Astrocyte (in vitro differentiated cells and primary cell): Measurements from ENCODE around the gene PRKAG2. TPM values are rescaled to one million over a fixed set of nuclear protein-coding genes. Genes with fewer than 3 reads are reported as not detected.

Experiments used
- DNase-seq: peaks from one replicate; pipeline ENCODE4 v3.0.0-alpha.2; 2010; ENCODE audit warnings: low read depth
- FAIRE-seq: peaks from 2 replicates; lab custom pipeline; 2011; peaks lifted over from hg19 to GRCh38; lab: Jason Lieb, UNC
- H2AFZ ChIP-seq: 2 replicates; pipeline ENCODE4 v1.6.0; 2012; ENCODE audit warnings: low read depth, low read length, inconsistent platforms
- H3K27ac ChIP-seq: 2 replicates; pipeline ENCODE4 v1.5.1; 2011; ENCODE audit warnings: low read depth, low read length, inconsistent platforms
- H3K27me3 ChIP-seq: 2 replicates; pipeline ENCODE4 v1.6.0; 2011; ENCODE audit warnings: low read length, inconsistent platforms; ENCODE audit not compliant: insufficient read depth
- H3K36me3 ChIP-seq: 2 replicates; pipeline ENCODE4 v1.5.1; 2011; ENCODE audit warnings: low read length, inconsistent platforms; ENCODE audit not compliant: insufficient read depth
- H3K4me1 ChIP-seq: 2 replicates; pipeline ENCODE4 v1.5.1; 2011; ENCODE audit warnings: low read length, inconsistent platforms; ENCODE audit not compliant: insufficient read depth
- H3K4me2 ChIP-seq: 2 replicates; pipeline ENCODE4 v1.6.0; 2012; ENCODE audit warnings: low read length, inconsistent platforms
- H3K4me3 ChIP-seq: 2 replicates; pipeline ENCODE4 v1.5.1; 2011; ENCODE audit warnings: low read depth, mild to moderate bottlenecking, low read length, inconsistent platforms; ENCODE audit not compliant: insufficient read depth
- H3K79me2 ChIP-seq: 2 replicates; pipeline ENCODE4 v1.6.0; 2012; ENCODE audit warnings: mild to moderate bottlenecking, low read length, inconsistent platforms; ENCODE audit not compliant: insufficient read depth
- H3K9ac ChIP-seq: 2 replicates; pipeline ENCODE4 v1.6.0; 2012; ENCODE audit warnings: mild to moderate bottlenecking, low read length, inconsistent platforms
- H3K9me3 ChIP-seq: 2 replicates; pipeline ENCODE4 v1.5.1; 2012; ENCODE audit warnings: low read depth, mild to moderate bottlenecking, low read length, inconsistent platforms; ENCODE audit not compliant: insufficient read depth
- H4K20me1 ChIP-seq: 2 replicates; pipeline ENCODE4 v1.6.0; 2012; ENCODE audit warnings: low read length, inconsistent platforms; ENCODE audit not compliant: insufficient read depth
- H3K27ac Mint-ChIP-seq: one replicate; pipeline ENCODE4 v1.8.0; 2021; ENCODE audit warnings: mild to moderate bottlenecking, mixed read lengths; ENCODE audit not compliant: unreplicated experiment
- H3K27me3 Mint-ChIP-seq: one replicate; pipeline ENCODE4 v1.8.0; 2021; ENCODE audit warnings: low read depth, mixed read lengths; ENCODE audit not compliant: unreplicated experiment
- H3K36me3 Mint-ChIP-seq: one replicate; pipeline ENCODE4 v1.8.0; 2021; ENCODE audit warnings: low read depth, mixed read lengths; ENCODE audit not compliant: unreplicated experiment
- H3K4me1 Mint-ChIP-seq: one replicate; pipeline ENCODE4 v1.8.0; 2021; ENCODE audit warnings: low read depth, mixed read lengths; ENCODE audit not compliant: unreplicated experiment
- H3K4me3 Mint-ChIP-seq: one replicate; pipeline ENCODE4 v1.8.0; 2021; ENCODE audit warnings: mild to moderate bottlenecking, moderate library complexity, mixed read lengths; ENCODE audit not compliant: unreplicated experiment
- H3K9me3 Mint-ChIP-seq: one replicate; pipeline ENCODE4 v1.8.0; 2021; ENCODE audit warnings: mild to moderate bottlenecking, mixed read lengths; ENCODE audit not compliant: unreplicated experiment
- CTCF ChIP-seq: IDR thresholded peaks from 2 replicates; pipeline ENCODE4 v1.5.1; 2011; ENCODE audit warnings: low read depth, mild to moderate bottlenecking, inconsistent platforms, low read length, moderate library complexity; ENCODE audit not compliant: insufficient read depth
- EZH2 ChIP-seq: IDR thresholded peaks from 2 replicates; pipeline ENCODE4 v1.6.1; 2012; ENCODE audit warnings: mild to moderate bottlenecking, low read length, inconsistent platforms; ENCODE audit not compliant: insufficient read depth
- total RNA-seq: library from RNA; stranded (reverse); gene quantifications from 2 replicates; pipeline ENCODE4 v1.2.1, GENCODE V29; 2021

PRKAG2 gene
- total RNA-seq, 1 donor from 2014 or later = 40.7 TPM

GRCh38 chr7:151524845-151525244 is 352.1 kb downstream of the PRKAG2 start:
- Histone ChIP-seq H4K20me1 (no peaks in the 10 kb centered on the region), H2AFZ (no peak overlapping the region), H3K4me1 (peaks cover 6% of the 10 kb centered on the region), H3K4me2 (no peak overlapping the region), H3K4me3 (no peak overlapping the region), H3K79me2 (no peaks in the 10 kb centered on the region), H3K9me3 (no peaks in the 10 kb centered on the region), H3K9ac (no peak overlapping the region), H3K36me3 (no peaks in the 10 kb centered on the region), H3K27me3 (no peaks in the 10 kb centered on the region), H3K27ac (no peak overlapping the region)
- Mint-ChIP-seq H3K27ac (no peak overlapping the region), H3K9me3 (peaks cover 2% of the 10 kb centered on the region), H3K36me3 (no peaks in the 10 kb centered on the region), H3K27me3 (no peaks in the 10 kb centered on the region), H3K4me1 (no peaks in the 10 kb centered on the region), H3K4me3 (no peak overlapping the region)
- FAIRE-seq (no peak), DNase-seq (no peak)
- TF ChIP-seq EZH2 = no peak
- no peak for TF ChIP-seq CTCF

DNA sequence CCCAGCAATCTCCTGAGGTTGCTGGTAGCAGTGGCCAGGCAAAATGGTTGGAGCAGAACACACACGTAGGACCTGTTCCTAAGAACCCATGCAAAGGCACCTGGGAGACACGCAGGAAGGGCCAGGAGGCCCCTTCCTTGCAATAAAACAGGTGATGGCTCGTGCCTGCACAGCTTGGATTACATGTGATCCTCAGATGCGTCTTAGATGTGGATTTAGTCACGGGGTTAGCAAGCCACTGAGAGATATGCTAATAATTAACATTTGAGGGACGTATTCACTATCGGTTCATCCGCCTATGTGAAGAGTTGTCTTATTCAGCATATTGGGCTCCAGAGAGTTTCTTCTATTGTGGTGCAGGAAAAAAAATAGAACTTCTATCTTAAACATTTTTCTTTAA is 352.6 kb downstream of the PRKAG2 start:
- Histone ChIP-seq H3K36me3 (no peaks in the 10 kb centered on the region), H4K20me1 (no peaks in the 10 kb centered on the region), H3K9ac (no peak overlapping the region), H3K9me3 (no peaks in the 10 kb centered on the region), H3K79me2 (no peaks in the 10 kb centered on the region), H3K27ac (no peak overlapping the region), H3K27me3 (no peaks in the 10 kb centered on the region), H3K4me3 (no peak overlapping the region), H3K4me1 (peaks cover 6% of the 10 kb centered on the region), H2AFZ (no peak overlapping the region), H3K4me2 (no peak overlapping the region)
- Mint-ChIP-seq H3K4me3 (no peak overlapping the region), H3K36me3 (no peaks in the 10 kb centered on the region), H3K9me3 (no peaks in the 10 kb centered on the region), H3K4me1 (no peaks in the 10 kb centered on the region), H3K27me3 (no peaks in the 10 kb centered on the region), H3K27ac (no peak overlapping the region)
- no peak for DNase-seq
- TF ChIP-seq CTCF (no peak), EZH2 (no peak)
- no peak for FAIRE-seq

- no peaks in the 10 kb centered on the region for H3K27me3 ChIP-seq
- H4K20me1 ChIP-seq = peaks cover 32% of the 10 kb centered on the region
- H3K9ac ChIP-seq = peak overlapping the region; percentile 82
- H3K9me3 ChIP-seq = no peaks in the 10 kb centered on the region
- TF ChIP-seq EZH2 (no peak), CTCF (no peak)
- H3K27ac ChIP-seq = peak overlapping the region; percentile 85
- H3K36me3 Mint-ChIP-seq = no peaks in the 10 kb centered on the region
- H3K4me3 Mint-ChIP-seq = peak overlapping the region; percentile 88
- DNase-seq (no peak), FAIRE-seq (no peak)
- H3K36me3 ChIP-seq = no peaks in the 10 kb centered on the region
- peak overlapping the region; percentile 87 for H2AFZ ChIP-seq
- peaks cover 37% of the 10 kb centered on the region for H3K79me2 ChIP-seq
- H3K4me3 ChIP-seq = peak overlapping the region; percentile 52
- H3K4me1 Mint-ChIP-seq = peaks cover 11% of the 10 kb centered on the region
- no peaks in the 10 kb centered on the region for H3K27me3 Mint-ChIP-seq
- H3K4me1 ChIP-seq = peaks cover 17% of the 10 kb centered on the region
- H3K27ac Mint-ChIP-seq = peak overlapping the region; percentile 87
- H3K9me3 Mint-ChIP-seq = no peaks in the 10 kb centered on the region
- peak overlapping the region; percentile 82 for H3K4me2 ChIP-seq
Measured at GRCh38 chr7:151520419-151521261, 356.3 kb downstream of the PRKAG2 start.
